Fibroblast of lung (primary cell): ENCODE measurements around the gene CCDC51. TPM values are rescaled to one million over a fixed set of nuclear protein-coding genes. Genes with fewer than 3 reads are reported as not detected.
"Not testable (repeated sequence)": the region's sequence is repeated elsewhere in the genome, so short reads cannot be mapped to it uniquely, and the experiment has no call there.

Experiments used
- DNase-seq, 2 donors: peaks; one replicate each; pipeline versions ENCODE4 v3.0.0 to v3.0.0-alpha.2; 2010; ENCODE audit warnings: low read depth in 2 of 2
- H2AFZ ChIP-seq: 2 replicates; pipeline ENCODE4 v1.5.1; 2012; ENCODE audit warnings: low read length, control low read depth, inconsistent platforms
- H3K27ac ChIP-seq: 2 replicates; pipeline ENCODE4 v1.5.1; 2011; ENCODE audit warnings: low read length, control low read depth; ENCODE audit not compliant: insufficient read depth
- H3K27me3 ChIP-seq: 2 replicates; pipeline ENCODE4 v1.5.1; 2011; ENCODE audit warnings: mild to moderate bottlenecking, low read length; ENCODE audit not compliant: control insufficient read depth, insufficient read depth
- H3K36me3 ChIP-seq: 2 replicates; pipeline ENCODE4 v1.5.1; 2011; ENCODE audit warnings: low read length; ENCODE audit not compliant: control insufficient read depth, insufficient read depth
- H3K4me1 ChIP-seq: 2 replicates; pipeline ENCODE4 v1.5.1; 2011; ENCODE audit warnings: low read length; ENCODE audit not compliant: control insufficient read depth, insufficient read depth; ENCODE audit errors: extremely low read depth
- H3K4me2 ChIP-seq: 2 replicates; pipeline ENCODE4 v1.5.1; 2011; ENCODE audit warnings: low read length, control low read depth; ENCODE audit not compliant: insufficient read depth; ENCODE audit errors: extremely low read depth
- H3K4me3 ChIP-seq, 4 experiments: fragments of 200-600 bp in 1 of 4; sonication (generic) in 1 of 4; replicated peaks in 1 of 4; 2 replicates each; pipeline ENCODE4 v1.5.1; 2011 to 2016; ENCODE audit warnings: low read length in 4 of 4, low read depth in 3 of 4, mild to moderate bottlenecking in 3 of 4, control low read depth in 2 of 4, inconsistent platforms in 1 of 4, mixed read lengths in 1 of 4; ENCODE audit not compliant: insufficient read depth in 1 of 4; ENCODE audit errors: control extremely low read depth in 1 of 4
- H3K79me2 ChIP-seq: 2 replicates; pipeline ENCODE4 v1.5.1; 2012; ENCODE audit warnings: mild to moderate bottlenecking, low read length, inconsistent platforms; ENCODE audit not compliant: control insufficient read depth, insufficient read depth
- H3K9ac ChIP-seq: 2 replicates; pipeline ENCODE4 v1.5.1; 2011; ENCODE audit warnings: mild to moderate bottlenecking, low read length, control low read depth; ENCODE audit not compliant: insufficient read depth
- H3K9me3 ChIP-seq: 2 replicates; pipeline ENCODE4 v1.5.1; 2012; ENCODE audit warnings: low read depth, low read length; ENCODE audit not compliant: control insufficient read depth, insufficient read depth
- H4K20me1 ChIP-seq: 2 replicates; pipeline ENCODE4 v1.5.1; 2011; ENCODE audit warnings: low read length; ENCODE audit not compliant: control insufficient read depth, insufficient read depth; ENCODE audit errors: extremely low read depth
- CTCF ChIP-seq, 2 donors: IDR thresholded peaks in 1 of 2; conservative IDR thresholded peaks in 1 of 2; 1 replicate in 1 of 2; 2 replicates in 1 of 2; pipeline ENCODE4 v1.5.1; 2011 to 2012; ENCODE audit warnings: low read length in 2 of 2, control low read depth in 1 of 2, inconsistent platforms in 1 of 2, low read depth in 1 of 2, mild to moderate bottlenecking in 1 of 2
- EZH2 ChIP-seq: IDR thresholded peaks from 2 replicates; pipeline ENCODE4 v1.5.1; 2012; ENCODE audit warnings: low read length, control low read depth, mild to moderate bottlenecking; ENCODE audit errors: missing control alignments
- polyA plus RNA-seq, 2 donors: library from polyadenylated mRNA; depleted of rRNA in 1 of 2; stranded (reverse) in 1 of 2; unstranded in 1 of 2; fragments of >200 nt; gene quantifications; 2 replicates each; pipeline ENCODE4 v1.2.1, GENCODE V29; 2011 to 2012; ENCODE audit warnings: missing spikeins in 1 of 2
- total RNA-seq: library from RNA; depleted of rRNA; stranded (reverse); fragments of >200 nt; gene quantifications from 2 replicates; pipeline ENCODE4 v1.2.1, GENCODE V29; 2014

CCDC51 gene
- total and polyA plus RNA-seq, 2 donors (not counting 1 experiment from before 2014, with no cell fraction given) = 11.9 to 27.2 TPM

- Histone ChIP-seq H3K27me3 (no peaks in the 10 kb centered on the region), H3K4me3 (no peak overlapping the region), H3K4me1 (peaks cover 4% of the 10 kb centered on the region), H3K27ac (no peak overlapping the region), H4K20me1 (no peaks in the 10 kb centered on the region), H3K9me3 (no peaks in the 10 kb centered on the region), H3K79me2 (peaks cover 25% of the 10 kb centered on the region), H3K36me3 (peaks cover 2% of the 10 kb centered on the region), H3K4me2 (no peak overlapping the region), H3K9ac (no peak overlapping the region), H2AFZ (no peak overlapping the region)
- no peak for DNase-seq
- TF ChIP-seq EZH2 (no peak), CTCF (conservative IDR thresholded peaks at IDR 0.05 in 1 of 2, IDR thresholded peaks at IDR 0.05 in 1 of 2; ENCODE audit: low read depth in 1 of 2, low read length in 2 of 2) (no peak)
Measured at GRCh38 chr3:48475188-48475587, 35.3 kb upstream of the CCDC51 start.

- H3K9ac ChIP-seq = no peak overlapping the region
- H3K9me3 ChIP-seq = no peaks in the 10 kb centered on the region
- H3K27ac ChIP-seq = no peak overlapping the region
- H2AFZ ChIP-seq = no peak overlapping the region
- no peak overlapping the region for H3K4me3 ChIP-seq
- no peak for DNase-seq
- H3K4me1 ChIP-seq = peaks cover 4% of the 10 kb centered on the region
- H3K27me3 ChIP-seq = no peaks in the 10 kb centered on the region
- H3K4me2 ChIP-seq = no peak overlapping the region
- H4K20me1 ChIP-seq = no peaks in the 10 kb centered on the region
- TF ChIP-seq EZH2 = no peak
- TF ChIP-seq CTCF (conservative IDR thresholded peaks at IDR 0.05 in 1 of 2, IDR thresholded peaks at IDR 0.05 in 1 of 2; ENCODE audit: low read depth in 1 of 2, low read length in 2 of 2) = no peak
- peaks cover 30% of the 10 kb centered on the region for H3K79me2 ChIP-seq
- H3K36me3 ChIP-seq = peaks cover 7% of the 10 kb centered on the region
Measured at GRCh38 chr3:48474619-48475018, 34.7 kb upstream of the CCDC51 start.

- peaks cover 12% of the 10 kb centered on the region for H3K36me3 ChIP-seq
- not testable (repeated sequence) for H3K4me3 ChIP-seq, H3K9me3 ChIP-seq, H3K27me3 ChIP-seq, H2AFZ ChIP-seq, H3K4me2 ChIP-seq, H3K9ac ChIP-seq, DNase-seq, H3K27ac ChIP-seq, H3K4me1 ChIP-seq, H4K20me1 ChIP-seq
- H3K79me2 ChIP-seq = peaks cover 36% of the 10 kb centered on the region
Measured at GRCh38 chr3:48474031-48474430, 34.1 kb upstream of the CCDC51 start.
